NCI-H510A (cell line): ENCODE data around the gene BCAP31.
"Not testable (repeated sequence)": the region's sequence is repeated elsewhere in the genome, so short reads cannot be mapped to it uniquely, and the experiment has no call there.

ENCODE experiments used
- DNase-seq: peaks from one replicate; lab custom pipeline; 2025; lab: John Stamatoyannopoulos, UW

Gene BCAP31

GRCh38 chrX:153762626-153763173, 38.5 kb upstream of the BCAP31 start:
- no peak for DNase-seq

- no peak for DNase-seq
Observed at GRCh38 chrX:153761863-153762262, 37.7 kb upstream of the BCAP31 start.

GRCh38 chrX:153755136-153755535, 30.9 kb upstream of the BCAP31 start:
- no peak for DNase-seq

GRCh38 chrX:153750127-153750774, 26.1 kb upstream of the BCAP31 start:
- DNase-seq, result no peak

- not testable (repeated sequence) for DNase-seq
Observed at GRCh38 chrX:153749017-153749416, 24.8 kb upstream of the BCAP31 start.

GRCh38 chrX:153746991-153747390, 22.8 kb upstream of the BCAP31 start:
- not testable (repeated sequence) for DNase-seq

GRCh38 chrX:153746359-153746758, 22.2 kb upstream of the BCAP31 start:
- DNase-seq, result no peak

GRCh38 chrX:153745067-153745433, 20.9 kb upstream of the BCAP31 start:
- DNase-seq, result not testable (repeated sequence)

- DNase-seq, result no peak
Observed at GRCh38 chrX:153744210-153745066, 20.3 kb upstream of the BCAP31 start.

GRCh38 chrX:153743468-153744209, 19.5 kb upstream of the BCAP31 start:
- not testable (repeated sequence) for DNase-seq

- not testable (repeated sequence) for DNase-seq
Observed at GRCh38 chrX:153742796-153743467, 18.7 kb upstream of the BCAP31 start.

GRCh38 chrX:153742111-153742510, 17.9 kb upstream of the BCAP31 start:
- not testable (repeated sequence) for DNase-seq

GRCh38 chrX:153741446-153741845, 17.3 kb upstream of the BCAP31 start:
- no peak for DNase-seq

GRCh38 chrX:153740631-153741222, 16.5 kb upstream of the BCAP31 start:
- DNase-seq, result no peak

GRCh38 chrX:153739754-153740486, 15.7 kb upstream of the BCAP31 start:
- DNase-seq, result no peak

GRCh38 chrX:153738056-153738605, 13.9 kb upstream of the BCAP31 start:
- no peak for DNase-seq

GRCh38 chrX:153736871-153737441, 12.8 kb upstream of the BCAP31 start:
- no peak for DNase-seq

GRCh38 chrX:153736071-153736820, 12.1 kb upstream of the BCAP31 start:
- no peak for DNase-seq

- DNase-seq, result no peak
Observed at GRCh38 chrX:153735274-153735673, 11.1 kb upstream of the BCAP31 start.
